CD4-positive, alpha-beta T cell treated with Interleukin-4 for 4 hours (primary cell): ENCODE results near the gene SUPV3L1.
"Not testable (repeated sequence)": the region's sequence is repeated elsewhere in the genome, so short reads cannot be mapped to it uniquely, and the experiment has no call there.

Experiments used
- DNase-seq: peaks from one replicate; pipeline ENCODE4 v3.0.0-alpha.2; 2020

The SUPV3L1 gene

GRCh38 chr10:69179743-69180524, at the start of gene SUPV3L1:
Gene SUPV3L1, plus strand, starts transcription at chr10:69180234. Its CDS starts 58 bp downstream, at chr10:69180292.
- peak; percentile 93 for DNase-seq

GRCh38 chr10:69130251-69130650, 49.8 kb upstream of the SUPV3L1 start:
- DNase-seq: no peak

GRCh38 chr10:69139961-69140360, 40.1 kb upstream of the SUPV3L1 start:
- no peak for DNase-seq

GRCh38 chr10:69141304-69141703, 38.7 kb upstream of the SUPV3L1 start:
- DNase-seq: no peak

GRCh38 chr10:69142074-69142473, 38.0 kb upstream of the SUPV3L1 start:
- not testable (repeated sequence) for DNase-seq

GRCh38 chr10:69142983-69143382, 37.1 kb upstream of the SUPV3L1 start:
- DNase-seq: no peak

GRCh38 chr10:69145329-69145728, 34.7 kb upstream of the SUPV3L1 start:
- no peak for DNase-seq

GRCh38 chr10:69145864-69146263, 34.2 kb upstream of the SUPV3L1 start:
- DNase-seq: no peak

- DNase-seq: no peak
Observed at GRCh38 chr10:69146759-69147158, 33.3 kb upstream of the SUPV3L1 start.

- DNase-seq: no peak
Observed at GRCh38 chr10:69151984-69152383, 28.1 kb upstream of the SUPV3L1 start.

GRCh38 chr10:69153227-69153626, 26.8 kb upstream of the SUPV3L1 start:
- no peak for DNase-seq

- no peak for DNase-seq
Observed at GRCh38 chr10:69160809-69161241, 19.2 kb upstream of the SUPV3L1 start.

- no peak for DNase-seq
Observed at GRCh38 chr10:69168493-69168892, 11.5 kb upstream of the SUPV3L1 start.

- DNase-seq: no peak
Observed at GRCh38 chr10:69172241-69172982, 7.6 kb upstream of the SUPV3L1 start.

- DNase-seq: not testable (repeated sequence)
Observed at GRCh38 chr10:69175326-69175725, 4.7 kb upstream of the SUPV3L1 start.

- DNase-seq: no peak
Observed at GRCh38 chr10:69176823-69177222, 3.2 kb upstream of the SUPV3L1 start.

GRCh38 chr10:69179089-69179742, 818 bp upstream of the SUPV3L1 start:
- DNase-seq: peak; percentile 35

- no peak for DNase-seq
Observed at GRCh38 chr10:69180525-69181204, 631 bp downstream of the SUPV3L1 start.

GRCh38 chr10:69181433-69181832, 1.4 kb downstream of the SUPV3L1 start:
- DNase-seq: no peak

- DNase-seq: no peak
Observed at GRCh38 chr10:69182005-69182404, 2.0 kb downstream of the SUPV3L1 start.

- DNase-seq: no peak
Observed at GRCh38 chr10:69186524-69186923, 6.5 kb downstream of the SUPV3L1 start.

GRCh38 chr10:69201045-69201444, 21.0 kb downstream of the SUPV3L1 start:
- DNase-seq: no peak

GRCh38 chr10:69202332-69202731, 22.3 kb downstream of the SUPV3L1 start:
- peak; percentile 38 for DNase-seq
